Loucy (cell line): Measurements from ENCODE around the gene GPR61.

Source experiments
- H2AFZ ChIP-seq: fragments of 200-600 bp; sonication (generic); 2 replicates; pipeline ENCODE4 v1.6.0; 2016; ENCODE audit warnings: antibody characterized with exemption, mild to moderate bottlenecking, low read length, moderate library complexity
- H3F3A ChIP-seq: fragments of 200-600 bp; 2 replicates; pipeline ENCODE4 v1.6.0; 2016; ENCODE audit warnings: antibody characterized with exemption, low read depth, mild to moderate bottlenecking
- H3K27me3 ChIP-seq: fragments of 200-600 bp; sonication (generic); 2 replicates; pipeline ENCODE4 v1.6.1; 2014; ENCODE audit warnings: low read length, mild to moderate bottlenecking; ENCODE audit not compliant: insufficient read depth, poor library complexity, severe bottlenecking
- H3K36me3 ChIP-seq: fragments of 200-600 bp; sonication (generic); 2 replicates; pipeline ENCODE4 v1.6.1; 2016; ENCODE audit warnings: low read length; ENCODE audit not compliant: insufficient read depth
- H3K4me1 ChIP-seq: fragments of 200-600 bp; sonication (generic); 2 replicates; pipeline ENCODE4 v1.5.1; 2014; ENCODE audit warnings: low read length, mild to moderate bottlenecking; ENCODE audit not compliant: insufficient read depth, poor library complexity, severe bottlenecking
- H3K4me2 ChIP-seq: fragments of 200-600 bp; sonication (generic); 2 replicates; pipeline ENCODE4 v1.6.0; 2014; ENCODE audit warnings: antibody characterized with exemption, low read length, low read depth, mild to moderate bottlenecking; ENCODE audit not compliant: poor library complexity, severe bottlenecking
- H3K4me3 ChIP-seq: fragments of 200-600 bp; sonication (generic); 2 replicates; pipeline ENCODE4 v1.5.1; 2014; ENCODE audit warnings: low read length, mild to moderate bottlenecking, mixed read lengths; ENCODE audit not compliant: poor library complexity, severe bottlenecking
- H3K79me2 ChIP-seq: fragments of 200-600 bp; sonication (generic); 2 replicates; pipeline ENCODE4 v1.6.1; 2014; ENCODE audit warnings: low read length; ENCODE audit not compliant: insufficient read depth
- H3K9ac ChIP-seq: fragments of 200-600 bp; sonication (generic); 2 replicates; pipeline ENCODE4 v1.6.0; 2014; ENCODE audit warnings: mild to moderate bottlenecking, low read depth, low read length, moderate library complexity; ENCODE audit not compliant: poor library complexity, severe bottlenecking
- H3K9me2 ChIP-seq: fragments of 200-600 bp; sonication (generic); replicated peaks from 2 replicates; pipeline ENCODE4 v1.6.1; 2016; ENCODE audit warnings: low read depth, low read length, mixed read lengths
- H3K9me3 ChIP-seq: fragments of 200-600 bp; sonication (generic); 2 replicates; pipeline ENCODE4 v1.6.1; 2014; ENCODE audit warnings: mild to moderate bottlenecking, antibody characterized with exemption, low read length, low read depth; ENCODE audit not compliant: insufficient read depth
- H4K20me1 ChIP-seq: fragments of 200-600 bp; sonication (generic); 2 replicates; pipeline ENCODE4 v1.6.0; 2014; ENCODE audit warnings: antibody characterized with exemption, low read length, mild to moderate bottlenecking; ENCODE audit not compliant: insufficient read depth, poor library complexity, severe bottlenecking
- CTCF ChIP-seq: fragments of 200-600 bp; sonication (generic); conservative IDR thresholded peaks from 2 replicates; pipeline ENCODE4 v1.5.1; 2014; ENCODE audit warnings: mild to moderate bottlenecking, antibody characterized with exemption, low read length
- EZH2phosphoT487 ChIP-seq: fragments of 200-600 bp; IDR thresholded peaks from 2 replicates; pipeline ENCODE4 v1.6.1; 2018; ENCODE audit warnings: antibody characterized with exemption, mild to moderate bottlenecking, moderate library complexity, borderline replicate concordance

The GPR61 gene

GRCh38 chr1:109543283-109543987, 3.8 kb downstream of the GPR61 start:
- Histone ChIP-seq H4K20me1 (peaks cover under 1% of the 10 kb centered on the region), H3K4me1 (peaks cover 16% of the 10 kb centered on the region), H3K4me2 (no peak overlapping the region), H3K27me3 (no peaks in the 10 kb centered on the region), H3K36me3 (no peaks in the 10 kb centered on the region), H3K9me2 (no peaks in the 10 kb centered on the region), H3K4me3 (no peak overlapping the region), H3F3A (no peaks in the 10 kb centered on the region), H2AFZ (no peak overlapping the region), H3K9me3 (no peaks in the 10 kb centered on the region), H3K79me2 (peaks cover 17% of the 10 kb centered on the region), H3K9ac (no peak overlapping the region)
- no peak for TF ChIP-seq EZH2phosphoT487
- no peak for TF ChIP-seq CTCF

GRCh38 chr1:109543988-109544735, 4.5 kb downstream of the GPR61 start:
- peaks cover 24% of the 10 kb centered on the region for H3K79me2 ChIP-seq
- no peaks in the 10 kb centered on the region for H3K36me3 ChIP-seq
- H3K4me2 ChIP-seq: no peak overlapping the region
- H3K27me3 ChIP-seq: no peaks in the 10 kb centered on the region
- H3K4me1 ChIP-seq: peaks cover 17% of the 10 kb centered on the region
- no peak overlapping the region for H3K4me3 ChIP-seq
- no peaks in the 10 kb centered on the region for H3K9me3 ChIP-seq
- no peak overlapping the region for H3K9ac ChIP-seq
- no peak for TF ChIP-seq EZH2phosphoT487
- no peak for TF ChIP-seq CTCF
- H3K9me2 ChIP-seq: no peaks in the 10 kb centered on the region
- H3F3A ChIP-seq: no peaks in the 10 kb centered on the region
- H2AFZ ChIP-seq: no peak overlapping the region
- peaks cover 7% of the 10 kb centered on the region for H4K20me1 ChIP-seq

- peak overlapping the region; percentile 44 for H2AFZ ChIP-seq
- H3K9me2 ChIP-seq: no peaks in the 10 kb centered on the region
- no peaks in the 10 kb centered on the region for H3F3A ChIP-seq
- H3K9me3 ChIP-seq: no peaks in the 10 kb centered on the region
- H3K4me1 ChIP-seq: peaks cover 37% of the 10 kb centered on the region
- TF ChIP-seq EZH2phosphoT487: no peak
- TF ChIP-seq CTCF: peak; percentile 91
- H3K36me3 ChIP-seq: no peaks in the 10 kb centered on the region
- peaks cover 47% of the 10 kb centered on the region for H3K79me2 ChIP-seq
- peaks cover 29% of the 10 kb centered on the region for H4K20me1 ChIP-seq
- H3K4me3 ChIP-seq: peak overlapping the region; percentile 94
- no peaks in the 10 kb centered on the region for H3K27me3 ChIP-seq
- H3K4me2 ChIP-seq: peak overlapping the region; percentile 92
- H3K9ac ChIP-seq: peak overlapping the region; percentile 90
Observed at GRCh38 chr1:109546311-109547109, 6.8 kb downstream of the GPR61 start.
